Effector memory CD4-positive, alpha-beta T cell (primary cell): ENCODE measurements around the gene TTLL6.
A peak's percentile ranks its signal among the peaks of the same experiment; 100 is the strongest.
"Not testable (repeated sequence)": the region's sequence is repeated elsewhere in the genome, so short reads cannot be mapped to it uniquely, and the experiment has no call there.

ENCODE experiments used
- DNase-seq, 3 donors: peaks; one replicate each; pipeline ENCODE4 v3.0.0-alpha.2; 2020
- H3K27ac ChIP-seq: 2 replicates; pipeline ENCODE4 v1.7.0; 2013; ENCODE audit warnings: mild to moderate bottlenecking, low read length, moderate library complexity; ENCODE audit not compliant: insufficient read depth, poor library complexity, severe bottlenecking
- H3K27me3 ChIP-seq: replicated peaks from 2 replicates; pipeline ENCODE4 v1.7.0; 2013; ENCODE audit warnings: mild to moderate bottlenecking, low read length; ENCODE audit not compliant: insufficient read depth, control insufficient read depth, poor library complexity, severe bottlenecking
- H3K36me3 ChIP-seq: 2 replicates; pipeline ENCODE4 v1.7.0; 2013; ENCODE audit warnings: mild to moderate bottlenecking, low read length, moderate library complexity; ENCODE audit not compliant: control insufficient read depth, insufficient read depth
- H3K4me1 ChIP-seq: 2 replicates; pipeline ENCODE4 v1.7.0; 2013; ENCODE audit warnings: low read length, mild to moderate bottlenecking; ENCODE audit not compliant: control insufficient read depth, insufficient read depth, poor library complexity, severe bottlenecking
- H3K4me3 ChIP-seq: 2 replicates; pipeline ENCODE4 v1.7.0; 2013; ENCODE audit warnings: low read length, low read depth, mild to moderate bottlenecking; ENCODE audit not compliant: insufficient read depth, poor library complexity, severe bottlenecking
- H3K9me3 ChIP-seq: 2 replicates; pipeline ENCODE4 v1.7.0; 2013; ENCODE audit warnings: mild to moderate bottlenecking, low read length, moderate library complexity; ENCODE audit not compliant: control insufficient read depth

The TTLL6 gene

GRCh38 chr17:48816438-48816773, 623 bp downstream of the TTLL6 start:
- Histone ChIP-seq H3K4me1 (peaks cover 16% of the 10 kb centered on the region), H3K36me3 (no peaks in the 10 kb centered on the region), H3K27ac (no peak overlapping the region), H3K4me3 (peak overlapping the region; percentile 44), H3K9me3 (no peaks in the 10 kb centered on the region), H3K27me3 (peaks cover 5% of the 10 kb centered on the region)
- DNase-seq: no peak

GRCh38 chr17:48815311-48815710, 1.7 kb downstream of the TTLL6 start:
- H3K4me1 ChIP-seq: peaks cover 16% of the 10 kb centered on the region
- no peak for DNase-seq
- no peak overlapping the region for H3K27ac ChIP-seq
- H3K36me3 ChIP-seq: no peaks in the 10 kb centered on the region
- peaks cover 5% of the 10 kb centered on the region for H3K27me3 ChIP-seq
- no peak overlapping the region for H3K4me3 ChIP-seq
- H3K9me3 ChIP-seq: no peaks in the 10 kb centered on the region

GRCh38 chr17:48814504-48814903, 2.5 kb downstream of the TTLL6 start:
- H3K4me3 ChIP-seq: no peak overlapping the region
- peaks cover under 1% of the 10 kb centered on the region for H3K27me3 ChIP-seq
- H3K9me3 ChIP-seq: no peaks in the 10 kb centered on the region
- no peaks in the 10 kb centered on the region for H3K36me3 ChIP-seq
- peaks cover 16% of the 10 kb centered on the region for H3K4me1 ChIP-seq
- no peak overlapping the region for H3K27ac ChIP-seq
- DNase-seq: peak; percentile 31 to 53 (median 34)

- no peaks in the 10 kb centered on the region for H3K36me3 ChIP-seq
- no peak overlapping the region for H3K4me3 ChIP-seq
- H3K27ac ChIP-seq: no peak overlapping the region
- no peaks in the 10 kb centered on the region for H3K9me3 ChIP-seq
- DNase-seq: no peak
- peaks cover 6% of the 10 kb centered on the region for H3K4me1 ChIP-seq
- H3K27me3 ChIP-seq: no peaks in the 10 kb centered on the region
Observed at GRCh38 chr17:48812001-48812400, 5.0 kb downstream of the TTLL6 start.

- Histone ChIP-seq H3K4me1 (no peaks in the 10 kb centered on the region), H3K36me3 (no peaks in the 10 kb centered on the region), H3K4me3 (no peak overlapping the region), H3K27ac (no peak overlapping the region), H3K9me3 (no peaks in the 10 kb centered on the region), H3K27me3 (no peaks in the 10 kb centered on the region)
- DNase-seq: no peak
Observed at GRCh38 chr17:48809182-48809581, 7.8 kb downstream of the TTLL6 start.

GRCh38 chr17:48804936-48805411, 12.1 kb downstream of the TTLL6 start:
- no peak overlapping the region for H3K4me3 ChIP-seq
- no peak overlapping the region for H3K27ac ChIP-seq
- peak; percentile 31 to 49 (median 32) for DNase-seq
- no peaks in the 10 kb centered on the region for H3K4me1 ChIP-seq
- H3K36me3 ChIP-seq: no peaks in the 10 kb centered on the region
- H3K9me3 ChIP-seq: no peaks in the 10 kb centered on the region
- H3K27me3 ChIP-seq: peaks cover 1% of the 10 kb centered on the region

- H3K27ac ChIP-seq: no peak overlapping the region
- no peaks in the 10 kb centered on the region for H3K4me1 ChIP-seq
- H3K4me3 ChIP-seq: no peak overlapping the region
- H3K27me3 ChIP-seq: peaks cover 7% of the 10 kb centered on the region
- DNase-seq: no peak
- no peaks in the 10 kb centered on the region for H3K36me3 ChIP-seq
- no peaks in the 10 kb centered on the region for H3K9me3 ChIP-seq
Observed at GRCh38 chr17:48800626-48801217, 16.3 kb downstream of the TTLL6 start.

- no peak for DNase-seq
- no peak overlapping the region for H3K27ac ChIP-seq
- no peaks in the 10 kb centered on the region for H3K36me3 ChIP-seq
- H3K27me3 ChIP-seq: peaks cover 7% of the 10 kb centered on the region
- no peaks in the 10 kb centered on the region for H3K4me1 ChIP-seq
- H3K4me3 ChIP-seq: no peak overlapping the region
- H3K9me3 ChIP-seq: no peaks in the 10 kb centered on the region
Observed at GRCh38 chr17:48799069-48799723, 17.8 kb downstream of the TTLL6 start.

- DNase-seq, H3K36me3 ChIP-seq, H3K27ac ChIP-seq, H3K27me3 ChIP-seq, H3K4me3 ChIP-seq, H3K9me3 ChIP-seq, H3K4me1 ChIP-seq: not testable (repeated sequence)
Observed at GRCh38 chr17:48796163-48796522, 20.9 kb downstream of the TTLL6 start.

- DNase-seq: no peak
Observed at GRCh38 chr17:48795444-48796162, 21.4 kb downstream of the TTLL6 start.

More at GRCh38 chr17:48795444-48796162, 21.4 kb downstream of the TTLL6 start:
- Histone ChIP-seq H3K27ac (no peak overlapping the region), H3K36me3 (no peaks in the 10 kb centered on the region), H3K4me3 (no peak overlapping the region), H3K27me3 (peaks cover 10% of the 10 kb centered on the region), H3K4me1 (no peaks in the 10 kb centered on the region), H3K9me3 (no peaks in the 10 kb centered on the region)
